Activated CD8-positive, alpha-beta memory T cell treated with anti-CD3 and anti-CD28 coated beads for 24 hours (primary cell): ENCODE data around the gene RTL5.

Source experiments
- DNase-seq: peaks from one replicate; pipeline ENCODE4 v3.0.0-alpha.2; 2020

The RTL5 gene

DNA sequence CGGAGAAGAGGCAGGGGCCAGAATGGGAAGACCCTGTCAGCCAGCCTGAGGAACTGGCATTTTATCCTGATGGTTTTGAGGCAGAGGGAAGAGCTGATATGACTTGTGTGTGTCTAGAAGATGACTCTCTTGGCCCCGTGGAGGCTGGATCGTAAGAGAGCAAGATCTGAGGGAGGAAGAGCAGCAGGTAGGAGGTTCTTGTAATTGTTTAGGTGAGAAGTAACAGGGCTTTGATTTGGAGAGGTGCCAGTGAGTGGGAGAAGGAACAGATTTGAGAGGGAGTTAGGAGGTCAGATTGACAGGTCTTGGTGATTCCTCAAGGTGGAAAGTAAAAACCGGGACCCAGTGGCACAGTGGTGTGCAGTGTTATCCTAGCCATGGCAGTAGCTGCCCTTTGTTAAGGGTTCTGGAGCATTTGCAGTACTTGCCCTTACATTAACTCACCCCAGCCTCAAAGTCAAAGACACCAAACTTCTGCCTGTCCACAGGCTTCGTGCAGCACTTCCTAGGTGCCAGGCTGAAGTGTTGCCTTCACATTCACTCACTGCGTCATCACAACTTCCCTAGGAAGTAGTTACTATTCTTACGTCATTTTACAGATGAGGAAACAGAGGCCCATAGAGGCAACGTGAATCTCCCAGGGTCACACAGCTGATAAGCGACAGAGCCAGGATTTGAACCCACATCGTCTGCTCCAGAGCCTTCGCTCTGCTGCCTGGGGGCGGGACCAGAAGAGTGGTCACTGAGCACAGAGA lies 23.7 kb downstream of the RTL5 start:
- no peak for DNase-seq

- DNase-seq: no peak
These were observed 24.4 kb downstream of the RTL5 start for GRCh38 chrX:72107320-72107719.

DNA sequence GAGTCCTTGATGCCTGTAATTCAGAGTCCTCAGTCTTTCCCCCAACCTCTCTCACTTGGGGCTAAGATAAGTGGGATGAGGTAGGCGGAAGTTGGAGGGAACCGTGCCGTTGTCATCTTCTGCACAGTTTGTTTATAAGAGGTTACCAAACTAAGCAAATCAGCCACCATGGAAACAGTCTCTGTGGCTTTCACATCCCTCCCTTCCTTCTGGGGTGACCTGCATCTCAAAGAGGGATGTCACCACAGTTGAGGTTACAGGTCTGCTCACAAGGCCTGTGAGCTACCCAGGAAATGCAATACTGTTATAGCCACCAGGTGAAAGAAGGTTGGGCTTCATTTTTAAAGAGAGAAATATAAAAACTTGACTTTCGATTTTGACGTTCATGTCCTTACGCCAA lies 26.3 kb downstream of the RTL5 start:
- DNase-seq: no peak

DNA sequence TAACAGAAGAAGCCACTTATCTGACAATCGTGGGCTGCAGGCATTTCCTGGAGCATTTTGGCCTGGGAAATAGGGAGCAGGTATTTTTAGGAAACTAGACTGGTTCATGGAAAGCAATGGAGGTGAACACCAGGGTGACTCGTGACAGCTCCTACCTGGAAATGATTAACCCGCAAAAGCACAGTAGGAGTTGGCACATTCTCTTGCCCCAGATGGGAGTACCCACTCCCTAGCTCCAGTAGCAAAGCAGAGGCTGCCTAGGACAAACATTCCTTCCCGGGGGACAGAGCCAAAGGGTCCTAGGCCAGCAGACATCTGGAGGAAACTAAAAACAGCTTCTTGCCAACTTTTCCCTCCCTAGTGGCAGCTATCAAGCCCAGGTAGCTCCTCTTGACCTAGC lies 29.0 kb downstream of the RTL5 start:
- DNase-seq: no peak

DNA sequence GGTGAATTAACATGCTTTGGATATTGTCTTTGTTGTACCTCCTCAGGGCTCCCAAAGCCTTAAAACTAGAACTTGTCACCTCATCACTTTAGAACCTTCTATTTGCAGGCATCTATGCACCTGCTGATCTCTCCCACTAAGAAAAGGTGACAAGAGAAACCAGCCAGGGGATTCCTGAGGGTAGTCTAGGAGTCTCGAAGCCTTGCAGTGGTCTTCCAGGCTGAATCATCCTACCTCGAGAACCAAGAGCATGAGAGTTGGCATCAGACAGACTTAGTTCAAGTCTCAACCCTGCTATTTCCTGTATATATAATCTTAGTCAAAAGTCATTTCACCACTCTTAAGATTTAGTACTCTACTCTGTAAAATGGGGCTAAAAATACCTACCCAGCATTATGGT lies 29.6 kb downstream of the RTL5 start:
- DNase-seq: no peak

- DNase-seq: no peak
These were observed 30.1 kb downstream of the RTL5 start for GRCh38 chrX:72101597-72102037.

- peak; percentile 78 for DNase-seq
These were observed 30.8 kb downstream of the RTL5 start for GRCh38 chrX:72100824-72101351.

DNA sequence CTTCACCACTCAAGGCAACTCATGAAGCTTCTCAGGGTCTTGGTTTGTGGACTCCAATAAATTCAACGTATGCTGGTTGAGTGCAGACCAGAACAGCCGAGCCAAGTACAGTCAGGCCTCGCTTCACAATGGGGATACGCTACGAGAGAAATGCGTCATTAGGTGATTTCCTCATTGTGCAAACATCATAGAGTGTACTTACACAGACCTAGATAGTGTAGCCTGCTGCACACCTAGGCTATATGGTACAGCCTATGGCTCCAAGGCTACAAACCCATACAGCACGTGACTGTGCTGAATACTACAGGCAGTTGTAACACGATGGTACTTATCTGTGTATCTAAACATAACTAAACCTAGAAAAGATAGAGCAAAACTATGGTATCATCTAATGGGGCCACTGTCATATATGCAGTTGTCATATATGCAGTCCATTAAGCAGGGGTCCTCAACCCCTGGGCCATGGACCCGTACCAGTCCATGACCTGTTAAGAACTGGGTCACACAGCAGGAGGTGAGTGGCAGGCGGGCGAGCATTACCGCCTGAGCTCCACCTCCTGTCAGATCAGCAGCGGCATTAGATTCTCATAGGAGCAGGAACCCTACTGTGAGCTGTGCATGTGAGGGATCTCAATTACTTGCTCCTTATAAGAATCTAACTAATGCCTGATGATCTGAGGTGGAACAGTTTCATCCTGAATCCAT lies 31.5 kb downstream of the RTL5 start:
- no peak for DNase-seq

DNA sequence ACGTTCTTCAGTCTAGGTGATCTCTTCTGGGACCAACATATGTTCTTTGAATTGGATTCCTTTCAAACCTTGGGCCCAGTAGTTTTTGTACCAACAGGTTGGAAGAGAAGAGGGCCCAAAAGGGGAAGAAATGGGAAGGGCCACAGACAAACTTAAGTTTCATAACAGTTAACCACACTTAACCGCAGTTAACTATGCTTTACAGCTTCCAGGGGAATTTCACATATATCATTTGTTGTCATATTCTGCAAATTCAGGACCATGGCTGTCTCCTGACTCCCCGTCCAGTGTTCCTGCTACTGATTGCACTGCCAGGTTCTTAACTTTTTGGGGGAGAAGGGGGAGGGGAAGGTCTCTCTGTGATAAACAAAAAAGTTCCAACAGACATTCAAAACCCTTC lies 34.6 kb downstream of the RTL5 start:
- no peak for DNase-seq

DNA sequence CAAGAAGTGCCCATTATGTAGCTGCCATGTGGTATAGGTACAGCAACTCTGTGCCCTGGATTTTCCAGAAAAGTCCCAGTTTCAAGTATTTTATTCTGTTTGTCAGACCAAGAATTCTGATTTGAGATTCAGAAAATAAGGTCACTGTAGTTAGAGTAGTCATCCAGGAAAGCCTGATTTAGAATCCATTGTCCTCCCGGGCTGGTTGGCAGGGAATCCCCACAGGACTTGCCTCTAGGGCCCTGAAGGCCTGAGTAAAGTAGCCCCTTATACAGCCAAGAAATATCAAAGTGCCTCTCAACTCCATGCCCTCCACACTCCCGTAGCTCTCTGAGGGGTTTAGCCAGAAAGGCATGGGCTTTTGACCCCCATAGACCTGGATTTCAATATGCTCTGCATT lies 36.3 kb downstream of the RTL5 start:
- no peak for DNase-seq

GRCh38 chrX:72094894-72095293 lies 36.8 kb downstream of the RTL5 start:
- DNase-seq: no peak

GRCh38 chrX:72089254-72089653 lies 42.5 kb downstream of the RTL5 start:
- DNase-seq: no peak

- no peak for DNase-seq
These were observed 43.0 kb downstream of the RTL5 start for GRCh38 chrX:72088761-72089160.

- no peak for DNase-seq
These were observed 44.7 kb downstream of the RTL5 start for GRCh38 chrX:72086995-72087394.

DNA sequence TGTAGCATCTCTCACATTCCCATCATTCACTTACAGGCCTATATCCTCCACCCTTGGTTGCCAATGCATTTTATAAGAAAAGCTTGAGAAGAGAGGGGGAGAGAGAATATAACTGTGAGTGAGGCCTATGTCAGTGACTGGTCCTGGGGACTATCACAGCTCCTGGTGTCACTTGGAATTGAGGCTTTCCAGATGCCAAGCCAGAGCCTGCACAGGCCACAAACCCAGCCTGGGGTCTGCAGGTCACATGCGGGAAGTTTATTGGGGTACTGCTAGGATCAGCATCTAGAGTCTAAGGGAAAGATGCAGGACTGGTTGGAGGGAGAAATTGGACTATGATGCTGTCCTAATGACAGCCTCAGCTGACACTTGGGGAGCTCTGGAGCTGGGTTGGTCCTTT lies 47.6 kb downstream of the RTL5 start:
- DNase-seq: no peak

GRCh38 chrX:72083291-72083690 lies 48.4 kb downstream of the RTL5 start:
- DNase-seq: no peak

GRCh38 chrX:72081605-72082320 lies 50.0 kb downstream of the RTL5 start:
- no peak for DNase-seq

GRCh38 chrX:72080800-72081199 lies 50.9 kb downstream of the RTL5 start:
- no peak for DNase-seq

- DNase-seq: no peak
These were observed 51.6 kb downstream of the RTL5 start for GRCh38 chrX:72080150-72080549.

GRCh38 chrX:72079607-72080006 lies 52.1 kb downstream of the RTL5 start:
- DNase-seq: no peak

DNA sequence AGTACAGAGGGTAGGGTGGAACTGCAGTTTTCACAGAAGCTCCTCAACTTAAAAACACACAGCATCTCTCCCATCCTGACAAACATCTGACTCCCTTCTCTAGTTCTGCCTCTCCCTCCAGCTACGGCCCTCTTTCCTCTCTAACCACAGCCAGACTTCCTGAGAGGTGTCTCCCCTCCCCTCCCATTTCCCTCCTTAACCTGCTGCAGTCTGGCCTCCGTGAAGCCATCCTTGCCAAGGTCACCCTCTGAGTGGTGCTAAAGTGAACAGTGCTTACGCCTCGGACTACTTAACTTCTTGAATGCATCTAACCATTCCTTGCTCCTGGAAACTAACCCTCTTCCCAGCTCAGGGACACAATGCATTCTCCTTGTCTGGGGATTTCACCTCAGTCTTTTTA lies 53.3 kb downstream of the RTL5 start:
- DNase-seq: no peak
